GM23338 (cell line): ENCODE data around the gene ATP5MC2. TPM values are rescaled to one million over a fixed set of nuclear protein-coding genes. Genes with fewer than 3 reads are reported as not detected.

ENCODE experiments used
- ATAC-seq: fragments of 200-7000 bp; cut with Tn5 transposase; 3 replicates; pipeline ENCODE4 v1.9.1; 2020
- DNase-seq: peaks from one replicate; pipeline ENCODE4 v3.0.0-alpha.2; 2015; ENCODE audit warnings: low spot score
- H2AFZ ChIP-seq: fragments of 200-600 bp; sonication (generic); 2 replicates; pipeline ENCODE4 v1.8.0; 2016; ENCODE audit warnings: antibody characterized with exemption, mild to moderate bottlenecking, moderate library complexity
- H3F3A ChIP-seq: fragments of 200-600 bp; sonication (generic); replicated peaks from 2 replicates; pipeline ENCODE4 v1.8.0; 2017; ENCODE audit warnings: antibody characterized with exemption, mixed run types, low read depth
- H3K27ac ChIP-seq: fragments of 200-600 bp; sonication (generic); 2 replicates; pipeline ENCODE4 v1.6.1; 2016; ENCODE audit warnings: low read depth
- H3K27me3 ChIP-seq: fragments of 200-600 bp; sonication (generic); 2 replicates; pipeline ENCODE4 v1.8.0; 2016; ENCODE audit warnings: mild to moderate bottlenecking, mixed run types, moderate library complexity; ENCODE audit not compliant: insufficient read depth
- H3K36me3 ChIP-seq: fragments of 200-600 bp; sonication (generic); 2 replicates; pipeline ENCODE4 v1.8.0; 2016; ENCODE audit warnings: mild to moderate bottlenecking; ENCODE audit not compliant: insufficient read depth
- H3K4me1 ChIP-seq: fragments of 200-600 bp; sonication (generic); 2 replicates; pipeline ENCODE4 v1.8.0; 2016; ENCODE audit warnings: mild to moderate bottlenecking, moderate library complexity; ENCODE audit not compliant: insufficient read depth
- H3K4me2 ChIP-seq: fragments of 200-600 bp; sonication (generic); 2 replicates; pipeline ENCODE4 v1.7.1; 2017; ENCODE audit warnings: mixed run types
- H3K4me3 ChIP-seq: fragments of 200-600 bp; sonication (generic); 2 replicates; pipeline ENCODE4 v1.6.1; 2016; ENCODE audit warnings: mixed run types
- H3K79me2 ChIP-seq: fragments of 200-600 bp; sonication (generic); replicated peaks from 2 replicates; pipeline ENCODE4 v1.8.0; 2017; ENCODE audit warnings: mild to moderate bottlenecking; ENCODE audit not compliant: insufficient read depth
- H3K9me2 ChIP-seq: fragments of 200-600 bp; sonication (generic); 2 replicates; pipeline ENCODE4 v1.8.0; 2017; ENCODE audit not compliant: insufficient read depth
- H4K20me1 ChIP-seq: fragments of 200-600 bp; sonication (generic); replicated peaks from 2 replicates; pipeline ENCODE4 v1.8.0; 2017; ENCODE audit warnings: mild to moderate bottlenecking; ENCODE audit not compliant: insufficient read depth
- H3K27ac Mint-ChIP-seq: 2 replicates; pipeline ENCODE4 v1.8.0; 2020; ENCODE audit warnings: inconsistent platforms, mild to moderate bottlenecking, moderate library complexity, mixed read lengths
- H3K27me3 Mint-ChIP-seq: 3 replicates; pipeline ENCODE4 v1.8.0; 2022; ENCODE audit warnings: low read depth, mild to moderate bottlenecking, moderate library complexity, mixed read lengths, inconsistent platforms; ENCODE audit not compliant: insufficient read depth, poor library complexity
- H3K36me3 Mint-ChIP-seq: 3 replicates; pipeline ENCODE4 v1.8.0; 2021; ENCODE audit warnings: low read depth, mild to moderate bottlenecking, inconsistent platforms, moderate library complexity, mixed read lengths
- H3K4me1 Mint-ChIP-seq: 3 replicates; pipeline ENCODE4 v1.8.0; 2020; ENCODE audit warnings: mild to moderate bottlenecking, inconsistent platforms, mixed read lengths
- H3K4me3 Mint-ChIP-seq: 3 replicates; pipeline ENCODE4 v1.8.0; 2021; ENCODE audit warnings: moderate library complexity, mild to moderate bottlenecking, inconsistent platforms, mixed read lengths
- H3K9me3 Mint-ChIP-seq: 3 replicates; pipeline ENCODE4 v1.8.0; 2020; ENCODE audit warnings: moderate library complexity, mild to moderate bottlenecking, inconsistent platforms, mixed read lengths
- CREB1 ChIP-seq: fragments of 250-450 bp; sonication (Bioruptor Pico); IDR thresholded peaks from 2 replicates; pipeline ENCODE4 v1.5.0; 2020; ENCODE audit warnings: low read depth, mild to moderate bottlenecking, moderate library complexity
- EZH2phosphoT487 ChIP-seq: fragments of 200-600 bp; sonication (generic); IDR thresholded peaks from one replicate; pipeline ENCODE4 v1.8.1; 2018; ENCODE audit warnings: antibody characterized with exemption; ENCODE audit not compliant: unreplicated experiment
- JUNB ChIP-seq: IDR thresholded peaks from one replicate; pipeline ENCODE4 v1.6.1; 2016; ENCODE audit warnings: antibody characterized with exemption; ENCODE audit not compliant: unreplicated experiment
- NANOG ChIP-seq: IDR thresholded peaks from 2 replicates; pipeline ENCODE4 v1.6.1; 2016; ENCODE audit warnings: antibody characterized with exemption, borderline replicate concordance
- STAT1 ChIP-seq: IDR thresholded peaks from one replicate; pipeline ENCODE4 v1.6.1; 2016; ENCODE audit warnings: antibody characterized with exemption; ENCODE audit not compliant: unreplicated experiment
- ZNF114 ChIP-seq: fragments of 250-450 bp; sonication (Bioruptor Pico); IDR thresholded peaks from 2 replicates; pipeline ENCODE4 v1.5.0; 2020; ENCODE audit warnings: mild to moderate bottlenecking, moderate library complexity
- ZNF331 ChIP-seq: fragments of 250-450 bp; sonication (Bioruptor Pico); IDR thresholded peaks from 2 replicates; pipeline ENCODE4 v1.5.0; 2020; ENCODE audit warnings: low read depth, mild to moderate bottlenecking, moderate library complexity
- polyA plus RNA-seq: library from polyadenylated mRNA; unstranded; fragments of >200 nt; fragmentation: Nextera tagmentation; extraction: Ambion mirVana; gene quantifications from 2 replicates; pipeline ENCODE4 v1.2.1, GENCODE V29; 2016
- total RNA-seq: library from RNA; depleted of rRNA; stranded (reverse); fragments of >200 nt; shearing (Covaris generic); gene quantifications from 2 replicates; pipeline ENCODE4 v1.2.3, GENCODE V29; 2014
- TF ChIP-seq, protein P1 (sequence below), 2 experiments: fragments of 200-600 bp in 1 of 2; sonication (generic) in 1 of 2; conservative IDR thresholded peaks; 2 replicates each; pipeline versions ENCODE4 v1.5.1 to v1.6.1; 2016 to 2017; ENCODE audit warnings: antibody characterized with exemption in 2 of 2, low read depth in 2 of 2, mild to moderate bottlenecking in 2 of 2, moderate library complexity in 1 of 2
- TF ChIP-seq, protein P2 (sequence below): IDR thresholded peaks from 2 replicates; pipeline ENCODE4 v1.6.1; 2016; ENCODE audit warnings: antibody characterized with exemption
- TF ChIP-seq, protein P3 (sequence below): fragments of 250-450 bp; sonication (Bioruptor Pico); IDR thresholded peaks from 2 replicates; pipeline ENCODE4 v1.5.0; 2020; ENCODE audit warnings: mild to moderate bottlenecking, moderate library complexity

ATP5MC2 gene
- total and polyA plus RNA-seq, 2 experiments from 2014 or later = 362 to 821 TPM

DNA sequence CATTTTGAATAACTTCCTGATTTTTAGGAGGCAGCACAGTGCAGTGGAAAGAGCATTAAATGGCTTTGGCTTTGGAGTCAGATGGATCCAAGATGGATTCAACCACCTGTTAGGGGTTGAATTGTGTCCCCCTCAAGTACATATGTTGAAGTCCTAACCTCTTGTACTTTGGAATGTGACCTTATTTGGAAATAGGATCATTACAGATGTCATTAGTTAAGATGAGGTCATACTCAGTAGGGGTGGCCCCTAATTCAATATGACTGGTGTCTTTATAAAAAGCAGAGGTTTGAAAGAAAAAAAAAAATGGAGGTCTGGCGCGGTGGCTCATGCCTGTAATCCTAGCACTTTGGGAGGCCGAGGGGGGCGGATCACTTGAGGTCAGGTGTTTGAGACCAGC lies 18.8 kb downstream of the ATP5MC2 start:
- Histone ChIP-seq H3K36me3 (no peaks in the 10 kb centered on the region), H3K4me1 (peaks cover 6% of the 10 kb centered on the region), H3K9me2 (no peaks in the 10 kb centered on the region), H3K4me2 (no peak overlapping the region), H2AFZ (no peak overlapping the region), H3K27me3 (no peaks in the 10 kb centered on the region), H3K27ac (no peak overlapping the region), H4K20me1 (no peaks in the 10 kb centered on the region), H3K4me3 (no peak overlapping the region), H3K79me2 (no peaks in the 10 kb centered on the region), H3F3A (peaks cover 8% of the 10 kb centered on the region)
- 0 out of 2 replicates have a peak overlapping the region, but pooled peaks have one; percentile 59 for H3K27ac Mint-ChIP-seq
- H3K27me3 Mint-ChIP-seq = peaks cover 2% of the 10 kb centered on the region
- ATAC-seq (no peak), DNase-seq (no peak)
- H3K36me3 Mint-ChIP-seq = peaks cover 7% of the 10 kb centered on the region; the same call in 2 of the 3 replicates
- peaks cover 18% of the 10 kb centered on the region for H3K4me1 Mint-ChIP-seq
- H3K4me3 Mint-ChIP-seq = no peak overlapping the region; the same call in 2 of the 3 replicates
- TF ChIP-seq ZNF331 (CRISPR knock-in tag) (no peak), STAT1 (no peak), EZH2phosphoT487 (no peak), NANOG (no peak)
- TF ChIP-seq, protein P1, sequence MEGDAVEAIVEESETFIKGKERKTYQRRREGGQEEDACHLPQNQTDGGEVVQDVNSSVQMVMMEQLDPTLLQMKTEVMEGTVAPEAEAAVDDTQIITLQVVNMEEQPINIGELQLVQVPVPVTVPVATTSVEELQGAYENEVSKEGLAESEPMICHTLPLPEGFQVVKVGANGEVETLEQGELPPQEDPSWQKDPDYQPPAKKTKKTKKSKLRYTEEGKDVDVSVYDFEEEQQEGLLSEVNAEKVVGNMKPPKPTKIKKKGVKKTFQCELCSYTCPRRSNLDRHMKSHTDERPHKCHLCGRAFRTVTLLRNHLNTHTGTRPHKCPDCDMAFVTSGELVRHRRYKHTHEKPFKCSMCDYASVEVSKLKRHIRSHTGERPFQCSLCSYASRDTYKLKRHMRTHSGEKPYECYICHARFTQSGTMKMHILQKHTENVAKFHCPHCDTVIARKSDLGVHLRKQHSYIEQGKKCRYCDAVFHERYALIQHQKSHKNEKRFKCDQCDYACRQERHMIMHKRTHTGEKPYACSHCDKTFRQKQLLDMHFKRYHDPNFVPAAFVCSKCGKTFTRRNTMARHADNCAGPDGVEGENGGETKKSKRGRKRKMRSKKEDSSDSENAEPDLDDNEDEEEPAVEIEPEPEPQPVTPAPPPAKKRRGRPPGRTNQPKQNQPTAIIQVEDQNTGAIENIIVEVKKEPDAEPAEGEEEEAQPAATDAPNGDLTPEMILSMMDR (conservative IDR thresholded peaks at IDR 0.05; ENCODE audit: low read depth in 2 of 2) = no peak
- H3K9me3 Mint-ChIP-seq = no peaks in the 10 kb centered on the region

DNA sequence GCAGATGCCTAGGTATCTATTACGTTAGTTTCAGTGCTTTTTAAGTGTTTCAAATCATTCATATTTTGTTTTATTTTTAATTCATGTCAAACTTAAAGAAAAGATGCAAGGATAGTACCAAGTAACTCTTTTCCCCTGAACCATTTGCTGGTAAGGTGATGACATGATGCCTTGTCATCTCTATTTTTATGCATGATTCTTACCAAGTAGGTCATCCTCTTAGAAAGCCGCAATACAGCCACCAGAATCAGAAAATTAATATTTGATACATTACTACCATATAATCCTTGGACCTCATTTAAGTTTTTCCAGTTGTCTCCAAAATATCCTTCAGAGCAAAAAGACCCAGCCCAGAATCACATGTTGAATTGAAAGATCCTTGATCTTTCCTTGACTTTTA lies 22.3 kb downstream of the ATP5MC2 start:
- Histone ChIP-seq H3K36me3 (no peaks in the 10 kb centered on the region), H3K9me2 (no peaks in the 10 kb centered on the region), H3F3A (no peaks in the 10 kb centered on the region), H2AFZ (no peak overlapping the region), H3K27me3 (no peaks in the 10 kb centered on the region), H4K20me1 (no peaks in the 10 kb centered on the region), H3K4me1 (peaks cover 3% of the 10 kb centered on the region; the same call in 1 of the 2 replicates), H3K79me2 (no peaks in the 10 kb centered on the region), H3K27ac (no peak overlapping the region), H3K4me2 (no peak overlapping the region), H3K4me3 (no peak overlapping the region)
- DNase-seq (no peak), ATAC-seq (no peak)
- Mint-ChIP-seq H3K27ac (no peak overlapping the region), H3K4me3 (no peak overlapping the region), H3K4me1 (peaks cover 4% of the 10 kb centered on the region; the same call in 2 of the 3 replicates), H3K9me3 (no peaks in the 10 kb centered on the region), H3K27me3 (peaks cover 4% of the 10 kb centered on the region), H3K36me3 (no peaks in the 10 kb centered on the region)
- TF ChIP-seq ZNF114 (CRISPR knock-in tag) (no peak), STAT1 (no peak), CREB1 (CRISPR knock-in tag) (no peak), JUNB (no peak), NANOG (no peak)
- TF ChIP-seq, protein P1 (conservative IDR thresholded peaks at IDR 0.05; ENCODE audit: low read depth in 2 of 2) = no peak
- TF ChIP-seq, protein P2, sequence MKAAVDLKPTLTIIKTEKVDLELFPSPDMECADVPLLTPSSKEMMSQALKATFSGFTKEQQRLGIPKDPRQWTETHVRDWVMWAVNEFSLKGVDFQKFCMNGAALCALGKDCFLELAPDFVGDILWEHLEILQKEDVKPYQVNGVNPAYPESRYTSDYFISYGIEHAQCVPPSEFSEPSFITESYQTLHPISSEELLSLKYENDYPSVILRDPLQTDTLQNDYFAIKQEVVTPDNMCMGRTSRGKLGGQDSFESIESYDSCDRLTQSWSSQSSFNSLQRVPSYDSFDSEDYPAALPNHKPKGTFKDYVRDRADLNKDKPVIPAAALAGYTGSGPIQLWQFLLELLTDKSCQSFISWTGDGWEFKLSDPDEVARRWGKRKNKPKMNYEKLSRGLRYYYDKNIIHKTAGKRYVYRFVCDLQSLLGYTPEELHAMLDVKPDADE = no peak
- TF ChIP-seq, protein P3, sequence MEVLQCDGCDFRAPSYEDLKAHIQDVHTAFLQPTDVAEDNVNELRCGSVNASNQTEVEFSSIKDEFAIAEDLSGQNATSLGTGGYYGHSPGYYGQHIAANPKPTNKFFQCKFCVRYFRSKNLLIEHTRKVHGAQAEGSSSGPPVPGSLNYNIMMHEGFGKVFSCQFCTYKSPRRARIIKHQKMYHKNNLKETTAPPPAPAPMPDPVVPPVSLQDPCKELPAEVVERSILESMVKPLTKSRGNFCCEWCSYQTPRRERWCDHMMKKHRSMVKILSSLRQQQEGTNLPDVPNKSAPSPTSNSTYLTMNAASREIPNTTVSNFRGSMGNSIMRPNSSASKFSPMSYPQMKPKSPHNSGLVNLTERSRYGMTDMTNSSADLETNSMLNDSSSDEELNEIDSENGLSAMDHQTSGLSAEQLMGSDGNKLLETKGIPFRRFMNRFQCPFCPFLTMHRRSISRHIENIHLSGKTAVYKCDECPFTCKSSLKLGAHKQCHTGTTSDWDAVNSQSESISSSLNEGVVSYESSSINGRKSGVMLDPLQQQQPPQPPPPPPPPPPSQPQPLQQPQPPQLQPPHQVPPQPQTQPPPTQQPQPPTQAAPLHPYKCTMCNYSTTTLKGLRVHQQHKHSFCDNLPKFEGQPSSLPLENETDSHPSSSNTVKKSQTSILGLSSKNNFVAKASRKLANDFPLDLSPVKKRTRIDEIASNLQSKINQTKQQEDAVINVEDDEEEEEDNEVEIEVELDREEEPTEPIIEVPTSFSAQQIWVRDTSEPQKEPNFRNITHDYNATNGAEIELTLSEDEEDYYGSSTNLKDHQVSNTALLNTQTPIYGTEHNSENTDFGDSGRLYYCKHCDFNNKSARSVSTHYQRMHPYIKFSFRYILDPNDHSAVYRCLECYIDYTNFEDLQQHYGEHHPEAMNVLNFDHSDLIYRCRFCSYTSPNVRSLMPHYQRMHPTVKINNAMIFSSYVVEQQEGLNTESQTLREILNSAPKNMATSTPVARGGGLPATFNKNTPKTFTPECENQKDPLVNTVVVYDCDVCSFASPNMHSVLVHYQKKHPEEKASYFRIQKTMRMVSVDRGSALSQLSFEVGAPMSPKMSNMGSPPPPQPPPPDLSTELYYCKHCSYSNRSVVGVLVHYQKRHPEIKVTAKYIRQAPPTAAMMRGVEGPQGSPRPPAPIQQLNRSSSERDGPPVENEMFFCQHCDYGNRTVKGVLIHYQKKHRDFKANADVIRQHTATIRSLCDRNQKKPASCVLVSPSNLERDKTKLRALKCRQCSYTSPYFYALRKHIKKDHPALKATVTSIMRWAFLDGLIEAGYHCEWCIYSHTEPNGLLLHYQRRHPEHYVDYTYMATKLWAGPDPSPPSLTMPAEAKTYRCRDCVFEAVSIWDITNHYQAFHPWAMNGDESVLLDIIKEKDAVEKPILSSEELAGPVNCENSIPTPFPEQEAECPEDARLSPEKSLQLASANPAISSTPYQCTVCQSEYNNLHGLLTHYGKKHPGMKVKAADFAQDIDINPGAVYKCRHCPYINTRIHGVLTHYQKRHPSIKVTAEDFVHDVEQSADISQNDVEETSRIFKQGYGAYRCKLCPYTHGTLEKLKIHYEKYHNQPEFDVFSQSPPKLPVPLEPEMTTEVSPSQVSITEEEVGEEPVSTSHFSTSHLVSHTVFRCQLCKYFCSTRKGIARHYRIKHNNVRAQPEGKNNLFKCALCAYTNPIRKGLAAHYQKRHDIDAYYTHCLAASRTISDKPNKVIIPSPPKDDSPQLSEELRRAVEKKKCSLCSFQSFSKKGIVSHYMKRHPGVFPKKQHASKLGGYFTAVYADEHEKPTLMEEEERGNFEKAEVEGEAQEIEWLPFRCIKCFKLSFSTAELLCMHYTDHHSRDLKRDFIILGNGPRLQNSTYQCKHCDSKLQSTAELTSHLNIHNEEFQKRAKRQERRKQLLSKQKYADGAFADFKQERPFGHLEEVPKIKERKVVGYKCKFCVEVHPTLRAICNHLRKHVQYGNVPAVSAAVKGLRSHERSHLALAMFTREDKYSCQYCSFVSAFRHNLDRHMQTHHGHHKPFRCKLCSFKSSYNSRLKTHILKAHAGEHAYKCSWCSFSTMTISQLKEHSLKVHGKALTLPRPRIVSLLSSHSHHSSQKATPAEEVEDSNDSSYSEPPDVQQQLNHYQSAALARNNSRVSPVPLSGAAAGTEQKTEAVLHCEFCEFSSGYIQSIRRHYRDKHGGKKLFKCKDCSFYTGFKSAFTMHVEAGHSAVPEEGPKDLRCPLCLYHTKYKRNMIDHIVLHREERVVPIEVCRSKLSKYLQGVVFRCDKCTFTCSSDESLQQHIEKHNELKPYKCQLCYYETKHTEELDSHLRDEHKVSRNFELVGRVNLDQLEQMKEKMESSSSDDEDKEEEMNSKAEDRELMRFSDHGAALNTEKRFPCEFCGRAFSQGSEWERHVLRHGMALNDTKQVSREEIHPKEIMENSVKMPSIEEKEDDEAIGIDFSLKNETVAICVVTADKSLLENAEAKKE (CRISPR knock-in tag) = no peak
